Endodermal cell (in vitro differentiated cells): ENCODE data around the gene ARHGEF10L. TPM values are rescaled to one million over a fixed set of nuclear protein-coding genes. Genes with fewer than 3 reads are reported as not detected.
"Not testable (repeated sequence)": the region's sequence is repeated elsewhere in the genome, so short reads cannot be mapped to it uniquely, and the experiment has no call there.

Experiments used
- DNase-seq: peaks from one replicate; pipeline ENCODE4 v3.0.0-alpha.2; 2017
- H3K27ac ChIP-seq: 2 replicates; pipeline ENCODE4 v1.5.1; 2013; ENCODE audit warnings: mild to moderate bottlenecking, low read depth, low read length, moderate library complexity
- H3K27me3 ChIP-seq: 2 replicates; pipeline ENCODE4 v1.6.1; 2013; ENCODE audit warnings: mild to moderate bottlenecking, low read length, moderate library complexity; ENCODE audit not compliant: insufficient read depth, control insufficient read depth, poor library complexity, severe bottlenecking
- H3K36me3 ChIP-seq: 2 replicates; pipeline ENCODE4 v1.7.0; 2013; ENCODE audit warnings: mild to moderate bottlenecking, low read length, moderate library complexity; ENCODE audit not compliant: control insufficient read depth, insufficient read depth
- H3K4me1 ChIP-seq: one replicate; pipeline ENCODE4 v1.7.0; 2013; ENCODE audit warnings: low read length; ENCODE audit not compliant: control insufficient read depth, insufficient read depth
- H3K4me3 ChIP-seq: 2 replicates; pipeline ENCODE4 v1.5.1; 2013; ENCODE audit warnings: mild to moderate bottlenecking, low read length, moderate library complexity
- H3K9ac ChIP-seq: 2 replicates; pipeline ENCODE4 v1.6.1; 2013; ENCODE audit warnings: mild to moderate bottlenecking, low read length, moderate library complexity; ENCODE audit not compliant: poor library complexity, severe bottlenecking; ENCODE audit errors: extremely low read depth
- H3K9me3 ChIP-seq: 2 replicates; pipeline ENCODE4 v1.6.1; 2013; ENCODE audit warnings: mild to moderate bottlenecking, low read length, moderate library complexity; ENCODE audit not compliant: control insufficient read depth
- H3K27ac Mint-ChIP-seq: 2 replicates; pipeline ENCODE4 v1.8.0; 2020; ENCODE audit warnings: mixed read lengths
- H3K27me3 Mint-ChIP-seq: 2 replicates; pipeline ENCODE4 v1.8.0; 2021; ENCODE audit warnings: mild to moderate bottlenecking, mixed read lengths; ENCODE audit not compliant: insufficient read depth
- H3K36me3 Mint-ChIP-seq: 2 replicates; pipeline ENCODE4 v1.8.0; 2020; ENCODE audit warnings: low read depth, mixed read lengths
- H3K4me1 Mint-ChIP-seq: 2 replicates; pipeline ENCODE4 v1.8.0; 2020; ENCODE audit warnings: mixed read lengths
- H3K4me3 Mint-ChIP-seq: 2 replicates; pipeline ENCODE4 v1.8.0; 2020; ENCODE audit warnings: mild to moderate bottlenecking, moderate library complexity, mixed read lengths
- H3K9me3 Mint-ChIP-seq: 2 replicates; pipeline ENCODE4 v1.8.0; 2020; ENCODE audit warnings: mild to moderate bottlenecking, mixed read lengths
- CTCF ChIP-seq: fragments of 200-600 bp; sonication (generic); conservative IDR thresholded peaks from 2 replicates; pipeline ENCODE4 v1.5.0; 2021; ENCODE audit warnings: antibody characterized with exemption, mild to moderate bottlenecking
- WGBS, 2 experiments: methylation state at CpG; one replicate each; pipeline versions ENCODE4 v1.1.5 to v1.1.7; 2013; ENCODE audit warnings: missing lambda C conversion rate in 2 of 2, mixed read lengths in 1 of 2; ENCODE audit not compliant: insufficient coverage in 1 of 2, insufficient read length in 1 of 2; 5-methylcytosine and 5-hydroxymethylcytosine counted together
- total RNA-seq, 2 donors: library from RNA; stranded (reverse); fragmentation: NEBNext Ultra II Directional in 1 of 2; extraction: Animal tissue kit (Norgen Biotek cat#: 25700) in 1 of 2; gene quantifications; 2 replicates in 1 of 2; 3 replicates in 1 of 2; pipeline ENCODE4 v1.2.1, GENCODE V29; 2021

ARHGEF10L gene
- total RNA-seq, 2 donors from 2014 or later: 5.2 to 10.5 TPM

DNA sequence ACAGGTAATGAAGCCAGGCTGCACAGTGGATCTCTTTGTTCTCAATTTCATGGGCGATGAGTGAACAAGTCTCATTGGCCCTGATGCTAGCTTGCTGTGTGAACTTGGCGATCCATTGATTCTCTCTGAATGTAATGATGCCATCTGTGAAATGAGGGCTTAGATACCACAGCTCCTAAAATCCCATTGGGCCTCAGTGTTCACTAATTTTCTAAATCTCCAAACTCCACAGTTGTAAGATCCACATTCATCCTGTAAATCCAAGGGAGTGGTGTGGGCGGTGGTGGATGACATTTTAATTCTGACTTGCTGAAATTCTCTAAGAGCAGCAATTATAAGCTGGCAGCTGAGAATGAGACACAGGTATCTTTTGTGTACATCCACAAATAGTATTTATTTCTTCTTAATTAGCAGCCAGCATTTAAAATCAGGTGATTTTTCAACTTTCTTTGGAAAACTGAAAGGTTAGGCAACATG, 206.0 kb downstream of the ARHGEF10L start:
- no peaks in the 10 kb centered on the region for H3K27me3 ChIP-seq
- DNase-seq: no peak
- Mint-ChIP-seq H3K4me1 (no peaks in the 10 kb centered on the region), H3K9me3 (no peaks in the 10 kb centered on the region), H3K27ac (no peak overlapping the region), H3K27me3 (peaks cover 14% of the 10 kb centered on the region), H3K4me3 (no peak overlapping the region), H3K36me3 (no peaks in the 10 kb centered on the region)
- WGBS, 2 experiments: 95 to 99% methylated on average over 2 to 3 of the region's 3 CpGs
- H3K4me3 ChIP-seq: no peak overlapping the region
- no peak overlapping the region for H3K27ac ChIP-seq
- no peak for TF ChIP-seq CTCF
- H3K36me3 ChIP-seq: no peaks in the 10 kb centered on the region
- H3K9ac ChIP-seq: no peak overlapping the region
- H3K9me3 ChIP-seq: no peaks in the 10 kb centered on the region
- H3K4me1 ChIP-seq: no peaks in the 10 kb centered on the region

DNA sequence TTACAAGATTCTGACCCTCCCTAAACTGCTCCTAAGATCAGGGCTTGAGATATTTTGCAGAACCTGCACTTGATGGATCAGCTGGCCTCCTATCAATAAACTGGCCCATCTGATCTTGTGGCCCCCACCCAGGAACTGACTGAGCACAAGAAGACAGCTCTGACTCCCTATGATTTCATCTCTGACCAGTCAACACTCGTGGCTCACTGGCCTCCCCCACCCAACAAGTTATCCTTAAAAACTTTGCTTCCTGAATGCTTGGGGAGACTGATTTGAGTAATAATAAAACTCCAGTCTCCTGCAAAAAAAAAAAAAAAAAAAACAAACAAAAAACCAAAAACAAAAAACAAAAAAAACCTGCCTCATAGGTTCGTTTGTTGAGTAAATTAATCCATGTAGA, 206.8 kb downstream of the ARHGEF10L start:
- DNase-seq, H3K27ac ChIP-seq, H3K4me3 Mint-ChIP-seq, H3K27ac Mint-ChIP-seq, H3K4me1 ChIP-seq, H3K36me3 Mint-ChIP-seq, H3K9me3 Mint-ChIP-seq, H3K27me3 ChIP-seq, H3K4me1 Mint-ChIP-seq, H3K9me3 ChIP-seq, H3K36me3 ChIP-seq, H3K4me3 ChIP-seq, H3K9ac ChIP-seq: not testable (repeated sequence)
- H3K27me3 Mint-ChIP-seq: peaks cover 11% of the 10 kb centered on the region
- 85 to 86% methylated on average over 1 to 2 of the region's 2 CpGs for WGBS, 2 experiments

- no peak overlapping the region for H3K9ac ChIP-seq
- H3K4me1 ChIP-seq: no peaks in the 10 kb centered on the region
- H3K4me3 ChIP-seq: no peak overlapping the region
- TF ChIP-seq CTCF: no peak
- WGBS, 2 experiments: 87 to 100% methylated on average over 2 of the region's 2 CpGs
- H3K27me3 Mint-ChIP-seq: peaks cover 5% of the 10 kb centered on the region
- H3K9me3 ChIP-seq: no peaks in the 10 kb centered on the region
- no peaks in the 10 kb centered on the region for H3K9me3 Mint-ChIP-seq
- no peak for DNase-seq
- no peaks in the 10 kb centered on the region for H3K27me3 ChIP-seq
- no peak overlapping the region for H3K27ac Mint-ChIP-seq
- no peak overlapping the region for H3K4me3 Mint-ChIP-seq
- H3K36me3 Mint-ChIP-seq: no peaks in the 10 kb centered on the region
- H3K27ac ChIP-seq: no peak overlapping the region
- no peaks in the 10 kb centered on the region for H3K36me3 ChIP-seq
- H3K4me1 Mint-ChIP-seq: no peaks in the 10 kb centered on the region
These were observed 207.4 kb downstream of the ARHGEF10L start for GRCh38 chr1:17746920-17747319.

Other genes with a start within 250 kb of the ARHGEF10L start
- not detected for gene PADI4, start 231.5 kb upstream of the ARHGEF10L start, total RNA-seq
- not detected for gene PADI6, start 167.5 kb upstream of the ARHGEF10L start, total RNA-seq
- gene RCC2, start 100.0 kb upstream of the ARHGEF10L start, total RNA-seq: 100 to 1,000 TPM; 240 to 325 TPM
- not detected for gene ACTL8, start 215.6 kb downstream of the ARHGEF10L start, total RNA-seq